Neural cell (in vitro differentiated cells): ENCODE results near the gene KSR2. TPM values are rescaled to one million over a fixed set of nuclear protein-coding genes. Genes with fewer than 3 reads are reported as not detected.

ENCODE experiments used
- H2AFZ ChIP-seq: fragments of 200-600, 300-800 bp; sonication (generic), shearing (Covaris generic); 2 replicates; pipeline ENCODE4 v1.6.0; 2014; ENCODE audit warnings: low read depth, mild to moderate bottlenecking, antibody characterized with exemption, low read length, moderate library complexity
- H3F3A ChIP-seq: fragments of 200-600 bp; shearing (Covaris generic); 2 replicates; pipeline ENCODE4 v1.6.1; 2016; ENCODE audit warnings: mild to moderate bottlenecking, moderate library complexity, mixed read lengths, antibody characterized with exemption, low read length; ENCODE audit not compliant: insufficient read depth, poor library complexity, severe bottlenecking
- H3K27ac ChIP-seq: fragments of 200-600, 300-800 bp; sonication (generic), shearing (Covaris generic); 2 replicates; pipeline ENCODE4 v1.5.1; 2014; ENCODE audit warnings: mild to moderate bottlenecking, low read length, moderate library complexity
- H3K27me3 ChIP-seq: fragments of 300-800, 200-600 bp; sonication (generic), shearing (Covaris generic); 2 replicates; pipeline ENCODE4 v1.6.0; 2014; ENCODE audit warnings: mild to moderate bottlenecking, low read depth, low read length, moderate library complexity; ENCODE audit not compliant: insufficient read depth
- H3K36me3 ChIP-seq: fragments of 300-800, 200-600 bp; sonication (generic), shearing (Covaris generic); 2 replicates; pipeline ENCODE4 v1.5.1; 2014; ENCODE audit warnings: mild to moderate bottlenecking, antibody characterized with exemption, low read length, moderate library complexity; ENCODE audit not compliant: insufficient read depth
- H3K4me2 ChIP-seq: fragments of 300-800, 200-600 bp; sonication (generic), shearing (Covaris generic); 2 replicates; pipeline ENCODE4 v1.6.0; 2014; ENCODE audit warnings: mild to moderate bottlenecking, low read length
- H3K4me3 ChIP-seq: fragments of 300-800, 200-600 bp; sonication (generic), shearing (Covaris generic); 2 replicates; pipeline ENCODE4 v1.5.1; 2014; ENCODE audit warnings: mild to moderate bottlenecking, low read length, moderate library complexity
- H3K79me2 ChIP-seq: fragments of 200-600 bp; shearing (Covaris generic); replicated peaks from 2 replicates; pipeline ENCODE4 v1.6.0; 2014; ENCODE audit warnings: mild to moderate bottlenecking, low read length, moderate library complexity; ENCODE audit not compliant: insufficient read depth
- H3K9ac ChIP-seq: fragments of 300-800, 200-600 bp; sonication (generic), shearing (Covaris generic); 2 replicates; pipeline ENCODE4 v1.6.1; 2016; ENCODE audit warnings: mild to moderate bottlenecking, low read length, mixed read lengths
- H3K9me2 ChIP-seq: fragments of 200-600 bp; shearing (Covaris generic); 2 replicates; pipeline ENCODE4 v1.6.1; 2016; ENCODE audit warnings: mild to moderate bottlenecking, low read length, mixed read lengths; ENCODE audit not compliant: insufficient read depth
- H3K9me3 ChIP-seq: fragments of 200-600, 300-800 bp; sonication (generic), shearing (Covaris generic); 2 replicates; pipeline ENCODE4 v1.6.1; 2016; ENCODE audit warnings: mild to moderate bottlenecking, mixed run types, low read length, moderate library complexity, mixed read lengths
- H4K20me1 ChIP-seq: fragments of 200-600 bp; shearing (Covaris generic); 2 replicates; pipeline ENCODE4 v1.6.1; 2016; ENCODE audit warnings: mild to moderate bottlenecking, mixed run types; ENCODE audit not compliant: insufficient read depth
- EP300 ChIP-seq: fragments of 450-650 bp; conservative IDR thresholded peaks from 2 replicates; pipeline ENCODE4 v1.6.1; 2014; ENCODE audit warnings: antibody characterized with exemption, mild to moderate bottlenecking, moderate library complexity; ENCODE audit not compliant: poor library complexity, severe bottlenecking
- EZH2 ChIP-seq: fragments of 200-600, 300-800 bp; shearing (Covaris generic), sonication (generic); IDR thresholded peaks from 2 replicates; pipeline ENCODE4 v1.6.1; 2014; ENCODE audit warnings: antibody characterized with exemption, low read length, borderline replicate concordance, mild to moderate bottlenecking; ENCODE audit not compliant: insufficient read depth, poor library complexity, severe bottlenecking
- MXI1 ChIP-seq: fragments of 450-650 bp; conservative IDR thresholded peaks from 2 replicates; pipeline ENCODE4 v1.6.1; 2014; ENCODE audit warnings: antibody characterized with exemption, mild to moderate bottlenecking; ENCODE audit not compliant: poor library complexity, severe bottlenecking
- POLR2AphosphoS5 ChIP-seq: IDR thresholded peaks from 2 replicates; pipeline ENCODE4 v1.6.1; 2012
- RAD21 ChIP-seq: fragments of 450-650 bp; conservative IDR thresholded peaks from 2 replicates; pipeline ENCODE4 v1.6.1; 2014; ENCODE audit warnings: antibody characterized with exemption, mild to moderate bottlenecking, moderate library complexity
- SMC3 ChIP-seq: fragments of 450-650 bp; conservative IDR thresholded peaks from 2 replicates; pipeline ENCODE4 v1.6.1; 2014; ENCODE audit warnings: antibody characterized with exemption, mild to moderate bottlenecking, moderate library complexity; ENCODE audit not compliant: poor library complexity
- TAF1 ChIP-seq: IDR thresholded peaks from 2 replicates; pipeline ENCODE4 v1.6.1; 2012; ENCODE audit warnings: low read depth
- polyA plus RNA-seq: library from polyadenylated mRNA; depleted of rRNA; stranded (reverse); fragments of >200 nt; gene quantifications from 2 replicates; pipeline ENCODE4 v1.2.3, GENCODE V29; 2014
- TF ChIP-seq, protein P1 (sequence below): fragments of 450-650 bp; IDR thresholded peaks from 2 replicates; pipeline ENCODE4 v1.5.1; 2014; ENCODE audit warnings: antibody characterized with exemption, mild to moderate bottlenecking, moderate library complexity; ENCODE audit not compliant: poor library complexity, severe bottlenecking
- TF ChIP-seq, protein P2 (sequence below): IDR thresholded peaks from 2 replicates; pipeline ENCODE4 v1.6.1; 2012; ENCODE audit warnings: borderline replicate concordance

The KSR2 gene
- polyA plus RNA-seq, 1 donor from 2014 or later, result 3.0 TPM

DNA sequence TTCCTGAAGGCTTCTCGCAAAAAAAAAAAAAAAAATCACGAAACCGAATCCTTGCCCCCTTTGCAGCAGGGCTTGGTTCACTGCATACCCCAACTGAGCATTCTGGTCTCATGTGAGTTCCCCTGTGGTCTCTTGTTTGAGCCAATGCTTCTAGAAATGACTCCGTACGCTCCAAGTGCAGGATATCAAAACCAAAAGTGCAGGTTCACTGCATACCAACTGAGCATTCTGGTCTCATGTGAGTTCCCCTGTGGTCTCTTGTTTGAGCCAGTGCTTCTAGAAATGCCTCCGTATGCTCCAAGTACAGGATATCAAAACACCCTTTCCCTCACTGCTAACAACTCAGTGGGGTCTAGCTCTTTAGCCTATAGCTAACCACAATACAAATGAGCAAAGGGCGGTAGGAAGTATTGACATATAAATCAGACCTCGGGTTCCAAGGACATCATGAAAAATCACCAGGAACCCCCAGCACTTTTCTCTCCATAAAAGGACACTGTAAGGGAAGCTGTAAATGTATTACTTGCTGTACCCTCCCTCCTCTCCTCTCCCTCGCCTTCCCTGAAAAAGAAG is 401.1 kb downstream of the KSR2 start:
- H4K20me1 ChIP-seq, result no peaks in the 10 kb centered on the region
- no peaks in the 10 kb centered on the region for H3K9me3 ChIP-seq
- H3K4me2 ChIP-seq, result no peak overlapping the region
- H3K79me2 ChIP-seq, result no peaks in the 10 kb centered on the region
- H3K27me3 ChIP-seq, result no peaks in the 10 kb centered on the region
- no peaks in the 10 kb centered on the region for H3F3A ChIP-seq
- no peak overlapping the region for H3K9ac ChIP-seq
- H3K4me3 ChIP-seq, result no peak overlapping the region
- no peaks in the 10 kb centered on the region for H3K36me3 ChIP-seq
- no peak overlapping the region for H3K27ac ChIP-seq
- TF ChIP-seq, protein P1, sequence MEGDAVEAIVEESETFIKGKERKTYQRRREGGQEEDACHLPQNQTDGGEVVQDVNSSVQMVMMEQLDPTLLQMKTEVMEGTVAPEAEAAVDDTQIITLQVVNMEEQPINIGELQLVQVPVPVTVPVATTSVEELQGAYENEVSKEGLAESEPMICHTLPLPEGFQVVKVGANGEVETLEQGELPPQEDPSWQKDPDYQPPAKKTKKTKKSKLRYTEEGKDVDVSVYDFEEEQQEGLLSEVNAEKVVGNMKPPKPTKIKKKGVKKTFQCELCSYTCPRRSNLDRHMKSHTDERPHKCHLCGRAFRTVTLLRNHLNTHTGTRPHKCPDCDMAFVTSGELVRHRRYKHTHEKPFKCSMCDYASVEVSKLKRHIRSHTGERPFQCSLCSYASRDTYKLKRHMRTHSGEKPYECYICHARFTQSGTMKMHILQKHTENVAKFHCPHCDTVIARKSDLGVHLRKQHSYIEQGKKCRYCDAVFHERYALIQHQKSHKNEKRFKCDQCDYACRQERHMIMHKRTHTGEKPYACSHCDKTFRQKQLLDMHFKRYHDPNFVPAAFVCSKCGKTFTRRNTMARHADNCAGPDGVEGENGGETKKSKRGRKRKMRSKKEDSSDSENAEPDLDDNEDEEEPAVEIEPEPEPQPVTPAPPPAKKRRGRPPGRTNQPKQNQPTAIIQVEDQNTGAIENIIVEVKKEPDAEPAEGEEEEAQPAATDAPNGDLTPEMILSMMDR, result no peak
- TF ChIP-seq TAF1, result no peak
- no peak overlapping the region for H2AFZ ChIP-seq
- H3K9me2 ChIP-seq, result no peaks in the 10 kb centered on the region

DNA sequence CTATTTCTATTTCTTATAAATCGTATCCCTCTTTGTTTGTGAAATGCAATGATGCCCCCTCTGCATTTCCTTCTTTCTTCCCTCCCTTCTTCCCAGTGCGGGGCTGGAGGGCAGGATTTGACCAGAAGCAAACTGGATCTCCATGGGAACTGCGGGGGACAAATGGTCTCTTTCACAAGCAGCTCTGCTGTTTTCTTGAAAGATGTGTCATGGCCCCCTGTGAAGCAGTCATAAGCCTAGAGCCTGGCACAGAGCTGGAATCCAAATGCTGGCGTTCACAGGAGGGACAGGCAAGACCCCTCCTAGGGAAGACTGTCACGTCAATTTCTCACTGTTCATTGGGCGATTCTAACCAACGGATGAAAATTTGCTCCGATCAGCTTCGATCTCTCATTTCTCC is 403.9 kb downstream of the KSR2 start:
- H3K9ac ChIP-seq, result peak overlapping the region; percentile 4
- no peaks in the 10 kb centered on the region for H3K27me3 ChIP-seq
- no peaks in the 10 kb centered on the region for H3K9me3 ChIP-seq
- no peaks in the 10 kb centered on the region for H3K36me3 ChIP-seq
- H3K9me2 ChIP-seq, result no peaks in the 10 kb centered on the region
- H3K27ac ChIP-seq, result peak overlapping the region; percentile 51
- H4K20me1 ChIP-seq, result no peaks in the 10 kb centered on the region
- H2AFZ ChIP-seq, result no peak overlapping the region
- H3K4me2 ChIP-seq, result peak overlapping the region; percentile 15
- no peak overlapping the region for H3K4me3 ChIP-seq
- no peak for TF ChIP-seq TAF1
- no peak for TF ChIP-seq MXI1
- TF ChIP-seq EP300, result no peak
- no peak for TF ChIP-seq RAD21
- no peak for TF ChIP-seq SMC3
- no peak for TF ChIP-seq EZH2
- TF ChIP-seq POLR2AphosphoS5, result no peak
- TF ChIP-seq, protein P1, result no peak
- TF ChIP-seq, protein P2, sequence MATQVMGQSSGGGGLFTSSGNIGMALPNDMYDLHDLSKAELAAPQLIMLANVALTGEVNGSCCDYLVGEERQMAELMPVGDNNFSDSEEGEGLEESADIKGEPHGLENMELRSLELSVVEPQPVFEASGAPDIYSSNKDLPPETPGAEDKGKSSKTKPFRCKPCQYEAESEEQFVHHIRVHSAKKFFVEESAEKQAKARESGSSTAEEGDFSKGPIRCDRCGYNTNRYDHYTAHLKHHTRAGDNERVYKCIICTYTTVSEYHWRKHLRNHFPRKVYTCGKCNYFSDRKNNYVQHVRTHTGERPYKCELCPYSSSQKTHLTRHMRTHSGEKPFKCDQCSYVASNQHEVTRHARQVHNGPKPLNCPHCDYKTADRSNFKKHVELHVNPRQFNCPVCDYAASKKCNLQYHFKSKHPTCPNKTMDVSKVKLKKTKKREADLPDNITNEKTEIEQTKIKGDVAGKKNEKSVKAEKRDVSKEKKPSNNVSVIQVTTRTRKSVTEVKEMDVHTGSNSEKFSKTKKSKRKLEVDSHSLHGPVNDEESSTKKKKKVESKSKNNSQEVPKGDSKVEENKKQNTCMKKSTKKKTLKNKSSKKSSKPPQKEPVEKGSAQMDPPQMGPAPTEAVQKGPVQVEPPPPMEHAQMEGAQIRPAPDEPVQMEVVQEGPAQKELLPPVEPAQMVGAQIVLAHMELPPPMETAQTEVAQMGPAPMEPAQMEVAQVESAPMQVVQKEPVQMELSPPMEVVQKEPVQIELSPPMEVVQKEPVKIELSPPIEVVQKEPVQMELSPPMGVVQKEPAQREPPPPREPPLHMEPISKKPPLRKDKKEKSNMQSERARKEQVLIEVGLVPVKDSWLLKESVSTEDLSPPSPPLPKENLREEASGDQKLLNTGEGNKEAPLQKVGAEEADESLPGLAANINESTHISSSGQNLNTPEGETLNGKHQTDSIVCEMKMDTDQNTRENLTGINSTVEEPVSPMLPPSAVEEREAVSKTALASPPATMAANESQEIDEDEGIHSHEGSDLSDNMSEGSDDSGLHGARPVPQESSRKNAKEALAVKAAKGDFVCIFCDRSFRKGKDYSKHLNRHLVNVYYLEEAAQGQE, result no peak
- no peaks in the 10 kb centered on the region for H3F3A ChIP-seq
- H3K79me2 ChIP-seq, result no peaks in the 10 kb centered on the region
